Effector memory CD8-positive, alpha-beta T cell (primary cell): ENCODE data around the gene LGR5.
"Not testable (repeated sequence)": the region's sequence is repeated elsewhere in the genome, so short reads cannot be mapped to it uniquely, and the experiment has no call there.

Source experiments
- ATAC-seq: fragments of 150-1000 bp; cut with Tn5 transposase; replicated peaks from 2 replicates; pipeline ENCODE4 v1.10.0; 2021; ENCODE audit warnings: mild to moderate bottlenecking, moderate library complexity
- DNase-seq, 3 experiments: peaks; one replicate each; pipeline ENCODE4 v3.0.0; 2021
- H3K27ac Mint-ChIP-seq, 2 donors: one replicate each; pipeline ENCODE4 v1.8.0; 2022; ENCODE audit warnings: mild to moderate bottlenecking in 2 of 2, mixed read lengths in 2 of 2, moderate library complexity in 2 of 2
- H3K27me3 Mint-ChIP-seq, 2 donors: one replicate each; pipeline ENCODE4 v1.8.0; 2022; ENCODE audit warnings: mixed read lengths in 2 of 2
- H3K36me3 Mint-ChIP-seq: one replicate; pipeline ENCODE4 v1.8.0; 2022; ENCODE audit warnings: mild to moderate bottlenecking, moderate library complexity, mixed read lengths; ENCODE audit not compliant: insufficient read depth
- H3K4me1 Mint-ChIP-seq, 2 donors: one replicate each; pipeline ENCODE4 v1.8.0; 2022; ENCODE audit warnings: low read depth in 2 of 2, mixed read lengths in 2 of 2
- H3K4me3 Mint-ChIP-seq, 2 donors: one replicate each; pipeline ENCODE4 v1.8.0; 2022; ENCODE audit warnings: mild to moderate bottlenecking in 2 of 2, mixed read lengths in 2 of 2, moderate library complexity in 2 of 2
- H3K9me3 Mint-ChIP-seq, 2 donors: one replicate each; pipeline ENCODE4 v1.8.0; 2022; ENCODE audit warnings: mixed read lengths in 2 of 2

Gene LGR5

DNA sequence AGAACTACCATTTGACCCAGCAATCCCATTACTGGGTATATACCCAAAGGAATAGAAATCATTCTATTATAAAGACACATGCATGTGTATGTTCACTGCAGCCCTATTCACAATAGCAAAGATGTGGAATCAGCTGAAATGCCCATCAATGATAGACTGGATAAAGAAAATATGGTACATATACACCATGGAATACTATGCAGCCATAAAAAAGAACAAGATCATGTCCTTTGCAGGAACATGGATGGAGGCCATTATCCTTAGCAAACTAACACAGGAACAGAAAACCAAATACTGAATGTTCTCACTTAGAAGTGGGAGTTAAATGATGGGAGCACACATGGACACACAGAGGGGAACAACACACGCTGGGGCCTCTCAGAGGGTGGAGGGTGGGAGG, 116.2 kb downstream of the LGR5 start:
- H3K36me3 Mint-ChIP-seq, ATAC-seq, H3K27ac Mint-ChIP-seq, H3K4me3 Mint-ChIP-seq, DNase-seq, H3K9me3 Mint-ChIP-seq, H3K4me1 Mint-ChIP-seq: not testable (repeated sequence)
- peaks cover 12 to 16% of the 10 kb centered on the region in 2 donors for H3K27me3 Mint-ChIP-seq

DNA sequence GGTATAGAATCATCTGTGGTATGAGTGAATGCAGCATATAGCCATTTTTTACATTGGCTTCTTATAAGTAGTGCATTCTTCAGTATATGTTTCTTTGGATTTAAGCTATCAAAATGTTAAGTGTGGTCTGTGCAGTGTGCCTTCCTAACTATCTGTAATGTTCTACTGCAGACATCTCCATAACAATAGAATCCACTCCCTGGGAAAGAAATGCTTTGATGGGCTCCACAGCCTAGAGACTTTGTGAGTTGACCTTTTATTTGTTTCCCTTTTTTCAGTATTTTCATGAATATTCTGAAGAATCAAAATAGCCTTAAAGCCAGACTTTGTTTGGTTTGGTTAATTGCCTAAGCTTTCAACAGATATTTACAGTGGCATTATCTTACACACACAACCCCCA, 116.8 kb downstream of the LGR5 start:
- peaks cover 8 to 10% of the 10 kb centered on the region in 2 donors for H3K27me3 Mint-ChIP-seq
- H3K9me3 Mint-ChIP-seq = no peaks in the 10 kb centered on the region
- no peak for ATAC-seq
- no peak overlapping the region for H3K4me3 Mint-ChIP-seq
- no peak for DNase-seq
- H3K27ac Mint-ChIP-seq = no peak overlapping the region
- H3K36me3 Mint-ChIP-seq = no peaks in the 10 kb centered on the region
- H3K4me1 Mint-ChIP-seq = no peaks in the 10 kb centered on the region

GRCh38 chr12:71556875-71557274, 117.3 kb downstream of the LGR5 start:
- Mint-ChIP-seq H3K36me3 (no peaks in the 10 kb centered on the region), H3K9me3 (no peaks in the 10 kb centered on the region), H3K27ac (no peak overlapping the region), H3K4me3 (no peak overlapping the region), H3K4me1 (no peaks in the 10 kb centered on the region), H3K27me3 (peaks cover 6 to 8% of the 10 kb centered on the region in 2 donors)
- ATAC-seq = no peak
- no peak for DNase-seq

DNA sequence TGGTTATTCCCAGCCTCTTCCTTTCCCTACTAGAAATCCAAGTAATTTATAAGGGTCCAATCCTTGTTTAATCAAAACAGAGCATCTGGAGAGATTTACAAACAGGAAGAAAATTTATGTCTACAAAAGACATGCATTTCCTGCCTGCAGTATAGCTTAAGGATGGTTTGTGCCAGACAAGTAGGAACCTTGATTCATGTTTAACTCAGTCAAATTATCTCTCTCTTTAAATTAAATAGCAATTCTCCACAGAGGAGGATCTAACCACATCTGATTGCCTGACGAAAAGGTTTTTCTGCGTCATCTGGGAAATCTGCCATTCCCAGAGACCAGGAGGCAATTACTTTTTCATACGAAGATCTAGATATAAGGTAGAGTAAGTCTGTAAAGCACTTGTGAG, 118.8 kb downstream of the LGR5 start:
- H3K27me3 Mint-ChIP-seq = peaks cover 0 to 6% of the 10 kb centered on the region in 2 donors
- ATAC-seq (no peak), DNase-seq (no peak)
- H3K4me3 Mint-ChIP-seq = no peak overlapping the region
- no peak overlapping the region for H3K27ac Mint-ChIP-seq
- no peaks in the 10 kb centered on the region for H3K4me1 Mint-ChIP-seq
- no peaks in the 10 kb centered on the region for H3K9me3 Mint-ChIP-seq
- H3K36me3 Mint-ChIP-seq = no peaks in the 10 kb centered on the region

DNA sequence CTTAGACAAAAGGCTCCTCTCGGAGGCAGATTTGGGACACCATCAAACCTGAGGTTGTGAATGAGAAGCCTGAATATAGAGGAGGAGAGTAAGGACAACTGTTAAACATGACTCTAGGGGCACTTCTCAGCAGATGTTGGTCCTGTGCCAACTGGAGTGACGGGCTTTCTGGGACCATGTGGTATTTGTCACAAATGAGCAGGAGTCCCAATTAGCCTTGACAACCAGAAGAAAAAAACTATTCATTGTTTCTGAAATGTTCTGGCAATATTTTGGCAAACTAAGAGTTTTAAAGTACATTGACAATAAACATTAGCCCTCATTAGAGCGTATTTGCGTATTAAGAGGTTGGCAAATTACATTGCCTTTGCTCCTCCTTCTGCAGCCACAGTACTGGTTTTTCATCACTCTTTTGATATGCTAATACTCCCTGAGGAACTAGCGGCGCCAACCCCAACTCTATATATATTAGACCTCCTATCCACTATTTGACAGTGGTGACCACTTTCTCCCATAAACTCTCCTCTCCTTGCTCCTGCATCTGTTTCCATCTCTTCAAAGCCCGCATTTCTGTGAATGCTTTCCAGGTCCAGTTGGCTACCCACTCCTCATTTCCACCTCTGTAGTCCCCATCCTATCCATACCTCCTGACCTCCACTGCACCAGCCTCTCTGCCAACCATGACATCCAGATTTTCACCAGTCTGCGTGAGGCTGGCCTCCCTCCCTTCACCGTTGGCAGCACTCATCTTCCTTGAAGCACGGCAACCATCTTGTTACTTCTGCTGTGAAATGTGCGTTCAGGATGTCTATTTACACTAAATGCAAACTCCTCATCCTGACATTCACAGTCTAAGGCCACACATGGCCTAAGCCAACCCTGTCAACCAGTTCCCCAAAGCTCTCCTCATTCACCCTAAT, 123.3 kb downstream of the LGR5 start:
- peaks cover 12% of the 10 kb centered on the region in 2 donors for H3K27me3 Mint-ChIP-seq
- ATAC-seq = no peak

DNA sequence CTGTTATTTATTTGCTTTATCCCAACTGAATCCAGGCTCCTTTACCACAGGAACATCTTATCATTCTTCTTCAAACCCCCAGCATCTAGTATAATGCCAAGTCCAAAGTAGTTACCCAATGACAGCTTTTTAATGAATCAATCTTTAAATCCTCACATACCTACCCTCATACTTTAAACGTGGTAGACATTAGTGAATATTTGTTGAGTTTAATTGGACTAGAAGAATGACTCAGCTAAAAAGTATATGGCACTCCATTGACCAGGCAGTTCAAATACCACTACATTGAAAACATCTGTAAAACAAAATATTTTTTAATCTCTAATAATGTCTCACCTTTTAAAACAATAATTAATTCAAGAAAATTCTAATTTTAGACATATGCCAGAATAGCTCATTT, 125.9 kb downstream of the LGR5 start:
- H3K4me1 Mint-ChIP-seq = no peaks in the 10 kb centered on the region
- no peak overlapping the region for H3K4me3 Mint-ChIP-seq
- ATAC-seq = no peak
- H3K27ac Mint-ChIP-seq = no peak overlapping the region
- H3K9me3 Mint-ChIP-seq = no peaks in the 10 kb centered on the region
- no peaks in the 10 kb centered on the region for H3K36me3 Mint-ChIP-seq
- H3K27me3 Mint-ChIP-seq = peaks cover 32 to 34% of the 10 kb centered on the region in 2 donors
- DNase-seq = no peak

More for the DNA sequence above, 123.3 kb downstream of the LGR5 start:
- Mint-ChIP-seq H3K9me3 (no peaks in the 10 kb centered on the region), H3K4me1 (no peaks in the 10 kb centered on the region), H3K36me3 (no peaks in the 10 kb centered on the region), H3K27ac (no peak overlapping the region), H3K4me3 (no peak overlapping the region)
- no peak for DNase-seq

GRCh38 chr12:71566655-71567054, 127.1 kb downstream of the LGR5 start:
- H3K4me3 Mint-ChIP-seq = no peak overlapping the region
- no peak for DNase-seq
- H3K27me3 Mint-ChIP-seq = peaks cover 32 to 34% of the 10 kb centered on the region in 2 donors
- no peak for ATAC-seq
- H3K36me3 Mint-ChIP-seq = no peaks in the 10 kb centered on the region
- no peaks in the 10 kb centered on the region for H3K9me3 Mint-ChIP-seq
- H3K4me1 Mint-ChIP-seq = no peaks in the 10 kb centered on the region
- no peak overlapping the region for H3K27ac Mint-ChIP-seq

- Mint-ChIP-seq H3K36me3 (no peaks in the 10 kb centered on the region), H3K27me3 (peaks cover 38 to 43% of the 10 kb centered on the region in 2 donors), H3K27ac (no peak overlapping the region), H3K4me1 (no peaks in the 10 kb centered on the region), H3K4me3 (no peak overlapping the region), H3K9me3 (no peaks in the 10 kb centered on the region)
- ATAC-seq (no peak), DNase-seq (no peak)
Measured at GRCh38 chr12:71567537-71567936, 127.9 kb downstream of the LGR5 start.

- not testable (repeated sequence) for H3K4me1 Mint-ChIP-seq, H3K36me3 Mint-ChIP-seq, H3K9me3 Mint-ChIP-seq, ATAC-seq, DNase-seq, H3K4me3 Mint-ChIP-seq, H3K27ac Mint-ChIP-seq
- H3K27me3 Mint-ChIP-seq = peaks cover 48 to 52% of the 10 kb centered on the region in 2 donors
Measured at GRCh38 chr12:71569885-71570284, 130.3 kb downstream of the LGR5 start.

- H3K4me3 Mint-ChIP-seq = no peak overlapping the region
- H3K36me3 Mint-ChIP-seq = no peaks in the 10 kb centered on the region
- H3K27me3 Mint-ChIP-seq = peaks cover 19 to 20% of the 10 kb centered on the region in 2 donors
- no peaks in the 10 kb centered on the region for H3K4me1 Mint-ChIP-seq
- no peaks in the 10 kb centered on the region for H3K9me3 Mint-ChIP-seq
- DNase-seq = no peak
- no peak overlapping the region for H3K27ac Mint-ChIP-seq
- no peak for ATAC-seq
Measured at GRCh38 chr12:71576496-71576895, 136.9 kb downstream of the LGR5 start.

GRCh38 chr12:71578694-71579258, 139.2 kb downstream of the LGR5 start:
- no peak for DNase-seq
- no peak overlapping the region for H3K27ac Mint-ChIP-seq
- ATAC-seq = no peak
- H3K9me3 Mint-ChIP-seq = no peaks in the 10 kb centered on the region
- H3K36me3 Mint-ChIP-seq = no peaks in the 10 kb centered on the region
- H3K4me3 Mint-ChIP-seq = no peak overlapping the region
- peaks cover 8 to 16% of the 10 kb centered on the region in 2 donors for H3K27me3 Mint-ChIP-seq
- H3K4me1 Mint-ChIP-seq = no peaks in the 10 kb centered on the region

- Mint-ChIP-seq H3K4me3 (no peak overlapping the region), H3K4me1 (no peaks in the 10 kb centered on the region), H3K36me3 (no peaks in the 10 kb centered on the region), H3K9me3 (no peaks in the 10 kb centered on the region), H3K27ac (no peak overlapping the region), H3K27me3 (peaks cover 10 to 20% of the 10 kb centered on the region in 2 donors)
- no peak for DNase-seq
- ATAC-seq = no peak
Measured at GRCh38 chr12:71581206-71581605, 141.6 kb downstream of the LGR5 start.

DNA sequence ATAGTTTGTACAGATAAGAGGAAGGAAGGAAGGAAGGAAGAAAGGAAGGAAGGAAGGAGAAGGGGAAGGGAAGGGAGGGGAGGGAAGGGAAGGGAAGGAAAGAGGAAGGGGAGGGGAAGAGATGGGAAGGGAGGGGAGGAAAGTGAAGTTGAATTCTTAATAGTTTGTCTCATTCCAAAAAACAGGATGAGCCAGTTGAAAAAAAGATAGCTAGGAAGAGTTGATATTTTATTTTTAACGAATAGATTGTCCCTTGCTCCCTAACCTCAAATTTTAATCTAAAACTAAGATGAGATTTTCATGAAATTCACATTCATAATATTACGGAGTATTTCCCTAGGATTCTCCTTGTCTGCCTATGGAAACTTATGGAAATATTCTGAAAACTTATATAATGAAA, 143.3 kb downstream of the LGR5 start:
- ATAC-seq (no peak), DNase-seq (no peak)
- Mint-ChIP-seq H3K27me3 (peaks cover 20 to 30% of the 10 kb centered on the region in 2 donors), H3K9me3 (no peaks in the 10 kb centered on the region), H3K4me3 (no peak overlapping the region), H3K36me3 (no peaks in the 10 kb centered on the region), H3K4me1 (no peaks in the 10 kb centered on the region), H3K27ac (no peak overlapping the region)

DNA sequence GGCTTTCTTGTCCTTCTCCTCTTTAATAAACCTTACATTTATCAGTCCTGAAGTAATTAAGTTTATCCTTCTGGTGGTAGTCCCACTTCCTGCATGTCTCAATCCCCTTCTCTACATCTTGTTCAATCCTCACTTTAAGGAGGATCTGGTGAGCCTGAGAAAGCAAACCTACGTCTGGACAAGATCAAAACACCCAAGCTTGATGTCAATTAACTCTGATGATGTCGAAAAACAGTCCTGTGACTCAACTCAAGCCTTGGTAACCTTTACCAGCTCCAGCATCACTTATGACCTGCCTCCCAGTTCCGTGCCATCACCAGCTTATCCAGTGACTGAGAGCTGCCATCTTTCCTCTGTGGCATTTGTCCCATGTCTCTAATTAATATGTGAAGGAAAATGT, 144.8 kb downstream of the LGR5 start:
- peaks cover 27 to 43% of the 10 kb centered on the region in 2 donors for H3K27me3 Mint-ChIP-seq
- no peaks in the 10 kb centered on the region for H3K9me3 Mint-ChIP-seq
- no peak overlapping the region for H3K27ac Mint-ChIP-seq
- no peaks in the 10 kb centered on the region for H3K4me1 Mint-ChIP-seq
- DNase-seq (no peak), ATAC-seq (no peak)
- no peak overlapping the region for H3K4me3 Mint-ChIP-seq
- no peaks in the 10 kb centered on the region for H3K36me3 Mint-ChIP-seq
